Ectodermal cell (in vitro differentiated cells): ENCODE data around the gene MTX1.
"Not testable (repeated sequence)": the region's sequence is repeated elsewhere in the genome, so short reads cannot be mapped to it uniquely, and the experiment has no call there.

Experiments
- H3K27ac ChIP-seq: 2 replicates; pipeline ENCODE4 v1.7.0; 2013; ENCODE audit warnings: mild to moderate bottlenecking, low read depth, low read length; ENCODE audit not compliant: insufficient read depth, poor library complexity, severe bottlenecking
- H3K27me3 ChIP-seq: 2 replicates; pipeline ENCODE4 v1.7.0; 2013; ENCODE audit warnings: mild to moderate bottlenecking, low read length; ENCODE audit not compliant: insufficient read depth, control insufficient read depth, poor library complexity, severe bottlenecking
- H3K36me3 ChIP-seq: one replicate; pipeline ENCODE4 v1.7.0; 2013; ENCODE audit warnings: low read length; ENCODE audit not compliant: control insufficient read depth, insufficient read depth
- H3K4me1 ChIP-seq: one replicate; pipeline ENCODE4 v1.7.0; 2013; ENCODE audit warnings: low read length; ENCODE audit not compliant: control insufficient read depth, insufficient read depth
- H3K4me3 ChIP-seq: 2 replicates; pipeline ENCODE4 v1.7.0; 2013; ENCODE audit warnings: low read depth, low read length, control low read depth; ENCODE audit not compliant: insufficient read depth
- H3K9me3 ChIP-seq: 2 replicates; pipeline ENCODE4 v1.7.0; 2013; ENCODE audit warnings: mild to moderate bottlenecking, low read length, moderate library complexity; ENCODE audit not compliant: control insufficient read depth
- WGBS, 2 experiments: methylation state at CpG; one replicate each; pipeline ENCODE4 v1.1.7; 2013; ENCODE audit warnings: missing lambda C conversion rate in 2 of 2; 5-methylcytosine and 5-hydroxymethylcytosine counted together

The MTX1 gene

GRCh38 chr1:155168105-155168445 is 40.4 kb upstream of the MTX1 start:
- not testable (repeated sequence) for H3K36me3 ChIP-seq, H3K27me3 ChIP-seq, H3K27ac ChIP-seq, H3K9me3 ChIP-seq
- Histone ChIP-seq H3K4me3 (peak overlapping the region; percentile 33), H3K4me1 (peaks cover 17% of the 10 kb centered on the region)
- WGBS, 2 experiments: 65 to 67% methylated on average over 4 of the region's 4 CpGs

DNA sequence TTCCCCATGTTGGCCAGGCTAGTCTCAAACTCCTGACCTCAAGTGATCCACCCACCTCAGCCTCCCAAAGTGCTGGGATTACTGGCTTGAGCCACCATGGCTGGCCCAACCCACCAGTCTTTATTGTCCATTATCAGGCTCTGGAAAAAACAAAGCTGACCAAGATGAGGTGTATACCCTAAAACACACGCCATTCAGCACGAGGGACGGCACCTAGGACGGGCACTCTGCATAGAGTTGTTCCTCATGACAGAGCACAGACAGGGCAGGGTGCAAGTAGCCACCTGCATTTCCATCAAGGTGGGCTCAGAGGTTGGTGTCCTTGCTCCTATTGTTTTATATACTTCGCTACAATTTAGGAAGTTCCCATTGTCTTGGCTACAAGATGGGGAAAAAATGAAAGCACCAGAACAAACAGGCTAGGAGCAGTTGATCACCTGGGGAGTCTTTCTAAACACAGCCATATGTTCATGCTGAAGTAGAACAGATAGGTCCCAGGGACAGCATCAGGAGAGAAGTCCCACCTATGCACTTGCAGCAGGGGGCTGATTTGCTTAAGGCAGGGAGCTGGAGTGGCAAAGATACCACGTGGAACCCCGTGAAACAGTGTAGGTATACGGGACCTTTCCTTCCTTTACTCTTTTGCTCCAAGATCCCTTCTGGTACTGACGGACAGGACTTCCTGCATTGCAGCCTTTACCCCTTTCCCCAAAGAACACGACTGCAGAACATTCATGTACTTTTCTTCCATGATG is 39.9 kb upstream of the MTX1 start:
- Histone ChIP-seq H3K4me3 (no peak overlapping the region), H3K9me3 (no peaks in the 10 kb centered on the region), H3K4me1 (peaks cover 17% of the 10 kb centered on the region), H3K27ac (no peak overlapping the region), H3K36me3 (no peaks in the 10 kb centered on the region), H3K27me3 (no peaks in the 10 kb centered on the region)
- 92 to 93% methylated on average over 10 of the region's 10 CpGs for WGBS, 2 experiments

DNA sequence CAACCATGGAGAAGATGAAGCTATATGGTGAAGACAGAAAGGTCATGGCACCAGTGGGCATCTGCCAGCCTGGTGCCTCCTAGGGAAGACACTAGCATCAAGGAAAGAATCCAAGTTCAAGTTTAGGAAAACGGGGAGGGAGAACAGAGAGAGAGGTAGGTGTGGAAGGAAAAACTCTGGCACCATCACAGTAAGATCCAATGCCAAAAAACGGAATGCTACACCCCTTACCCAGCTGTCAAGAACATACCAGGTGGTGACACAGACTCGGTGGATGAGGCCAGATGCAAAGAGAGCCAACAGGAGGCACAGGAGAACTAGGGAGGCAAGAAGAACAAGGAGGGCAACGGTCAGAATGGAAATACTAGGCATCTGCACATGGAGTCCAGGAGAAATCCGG is 39.0 kb upstream of the MTX1 start:
- H3K9me3 ChIP-seq: no peaks in the 10 kb centered on the region
- WGBS, 2 experiments: 94 to 96% methylated on average over 5 of the region's 5 CpGs
- no peak overlapping the region for H3K4me3 ChIP-seq
- no peaks in the 10 kb centered on the region for H3K36me3 ChIP-seq
- peaks cover 17% of the 10 kb centered on the region for H3K4me1 ChIP-seq
- no peak overlapping the region for H3K27ac ChIP-seq
- no peaks in the 10 kb centered on the region for H3K27me3 ChIP-seq

DNA sequence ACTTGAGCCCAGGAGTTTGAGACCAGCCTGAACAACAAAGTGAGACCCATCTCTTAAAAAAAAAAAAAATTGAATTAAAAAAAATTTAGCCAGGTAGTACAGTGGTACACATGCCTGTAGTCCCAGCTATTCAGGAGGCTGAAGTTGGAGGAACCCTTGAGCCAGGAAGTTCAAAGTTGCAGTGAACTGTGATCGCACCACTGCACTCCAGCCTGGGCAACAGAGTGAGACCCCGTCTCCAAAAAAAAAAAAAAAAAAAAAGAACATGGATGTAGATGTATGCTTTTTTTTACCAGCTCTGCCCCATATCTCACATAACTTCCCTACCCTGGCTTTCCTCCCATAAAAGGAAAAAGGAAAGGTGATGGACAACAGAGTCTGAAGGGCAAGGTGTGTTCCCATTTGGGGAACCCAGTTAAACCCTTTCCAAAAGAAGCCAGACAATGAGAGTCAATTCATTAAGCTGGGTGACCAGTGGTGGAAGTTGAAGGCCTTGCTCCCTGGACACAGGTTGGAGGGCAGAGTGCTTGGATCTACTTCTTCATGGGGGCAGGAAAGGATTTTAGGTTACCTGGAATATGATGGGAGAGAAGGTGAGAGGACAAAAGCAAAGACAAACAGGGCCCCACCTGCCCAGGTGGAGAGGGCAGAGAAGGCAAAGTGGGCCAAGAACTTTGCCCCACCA is 38.3 kb upstream of the MTX1 start:
- Histone ChIP-seq H3K27me3 (no peaks in the 10 kb centered on the region), H3K27ac (no peak overlapping the region)
- WGBS, 2 experiments: 100% methylated on average over 1 of the region's 2 CpGs

DNA sequence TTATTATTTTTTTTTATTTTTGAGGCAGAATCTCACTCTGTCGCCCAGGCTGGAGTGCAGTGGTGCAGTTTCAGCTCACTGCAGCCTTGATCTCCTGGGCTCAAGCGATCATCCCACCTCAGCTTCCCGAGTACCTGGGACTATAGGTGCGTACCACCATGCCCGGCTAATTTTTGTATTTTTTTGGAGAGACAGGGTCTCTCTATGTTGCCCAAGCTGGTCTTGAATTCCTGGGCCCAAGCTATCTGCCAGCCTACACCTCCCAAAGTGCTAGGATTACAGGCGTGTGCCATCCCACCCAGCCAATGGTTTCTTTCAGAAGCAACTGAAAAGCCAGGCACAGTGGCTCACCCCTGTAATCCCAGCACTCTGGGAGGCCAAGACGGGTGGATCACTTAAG is 37.7 kb upstream of the MTX1 start:
- no peak overlapping the region for H3K27ac ChIP-seq
- H3K36me3 ChIP-seq: no peaks in the 10 kb centered on the region
- H3K4me3 ChIP-seq: no peak overlapping the region
- H3K27me3 ChIP-seq: no peaks in the 10 kb centered on the region
- H3K9me3 ChIP-seq: no peaks in the 10 kb centered on the region
- peaks cover 21% of the 10 kb centered on the region for H3K4me1 ChIP-seq
- 93 to 97% methylated on average over 7 of the region's 7 CpGs for WGBS, 2 experiments

More for the DNA sequence above, 38.3 kb upstream of the MTX1 start:
- Histone ChIP-seq H3K36me3 (no peaks in the 10 kb centered on the region), H3K4me3 (no peak overlapping the region), H3K4me1 (peaks cover 21% of the 10 kb centered on the region), H3K9me3 (no peaks in the 10 kb centered on the region)

- no peaks in the 10 kb centered on the region for H3K9me3 ChIP-seq
- H3K4me3 ChIP-seq: peak overlapping the region; percentile 86
- H3K27ac ChIP-seq: no peak overlapping the region
- no peaks in the 10 kb centered on the region for H3K27me3 ChIP-seq
- WGBS, 2 experiments: 55 to 59% methylated on average over 8 of the region's 8 CpGs
- H3K36me3 ChIP-seq: no peaks in the 10 kb centered on the region
- H3K4me1 ChIP-seq: peaks cover 11% of the 10 kb centered on the region
Observed at GRCh38 chr1:155171836-155172731, 36.4 kb upstream of the MTX1 start.

- peaks cover 5% of the 10 kb centered on the region for H3K36me3 ChIP-seq
- H3K27me3 ChIP-seq: no peaks in the 10 kb centered on the region
- H3K9me3 ChIP-seq: no peaks in the 10 kb centered on the region
- peaks cover 10% of the 10 kb centered on the region for H3K4me1 ChIP-seq
- 0% methylated on average over 57 of the region's 57 CpGs for WGBS, 2 experiments
- no peak within 1 kb of the TSS for H3K27ac ChIP-seq
- peak within 1 kb of the TSS; percentile 86 for H3K4me3 ChIP-seq
Observed at GRCh38 chr1:155172732-155173477, 35.6 kb upstream of the MTX1 start, which contains the start of gene KRTCAP2. Gene KRTCAP2 (minus strand): TSS chr1:155173304. CDS start chr1:155173224, 80 bp downstream.

GRCh38 chr1:155173478-155174323 is 34.8 kb upstream of the MTX1 start, which contains the start of gene TRIM46:
Gene TRIM46 (plus strand): TSS chr1:155173849. CDS start chr1:155173967, 118 bp downstream.
- WGBS, 2 experiments: 0 to 1% methylated on average over 36 to 38 of the region's 38 CpGs
- H3K4me3 ChIP-seq: peak within 1 kb of the TSS; percentile 86
- peaks cover 10% of the 10 kb centered on the region for H3K4me1 ChIP-seq
- no peaks in the 10 kb centered on the region for H3K27me3 ChIP-seq
- H3K36me3 ChIP-seq: peaks cover 10% of the 10 kb centered on the region
- H3K9me3 ChIP-seq: no peaks in the 10 kb centered on the region
- H3K27ac ChIP-seq: no peak within 1 kb of the TSS
